Mucosa of descending colon (tissue), 3 donors: ENCODE measurements around the gene ANKRD44. TPM values are rescaled to one million over a fixed set of nuclear protein-coding genes. Genes with fewer than 3 reads are reported as not detected.
A peak's percentile ranks its signal among the peaks of the same experiment; 100 is the strongest.

Experiments used
- ATAC-seq: fragments of 200-7000 bp; cut with Tn5 transposase; one replicate; pipeline ENCODE4 v1.9.1; 2020; ENCODE audit warnings: mild to moderate bottlenecking, moderate library complexity
- DNase-seq, 3 donors: peaks; one replicate each; pipeline ENCODE4 v3.0.0-alpha.2; 2020
- H3K36me3 ChIP-seq: fragments of 200-600 bp; one replicate; pipeline ENCODE4 v1.8.0; 2021; ENCODE audit warnings: low read depth, mild to moderate bottlenecking
- H3K4me1 ChIP-seq: fragments of 200-600 bp; one replicate; pipeline ENCODE4 v1.8.0; 2021; ENCODE audit warnings: low read depth, mild to moderate bottlenecking
- H3K4me3 ChIP-seq: fragments of 200-600 bp; one replicate; pipeline ENCODE4 v1.8.0; 2021; ENCODE audit warnings: mild to moderate bottlenecking
- H3K9me3 ChIP-seq: fragments of 200-600 bp; one replicate; pipeline ENCODE4 v1.8.0; 2021; ENCODE audit warnings: mild to moderate bottlenecking
- intact Hi-C, 2 donors: fragments of 100-400 bp; cut with DNase I in 1 of 2; cut with micrococcal nuclease in 1 of 2; formaldehyde crosslinking; loops; one replicate each; pipeline versions ENCODE4 v1.11.0 to v1.11.1; 2022; cut with DNase I, micrococcal nuclease
- total RNA-seq, 3 donors: library from RNA; stranded (reverse); fragmentation: NEBNext Ultra II Directional in 2 of 3; extraction: Animal tissue kit (Norgen Biotek cat#: 25700) in 2 of 3; gene quantifications; one replicate each; pipeline versions ENCODE4 v1.2.1 to v1.2.4, GENCODE V29; 2021 to 2023
- TF ChIP-seq, protein P1 (sequence below): fragments of 200-600 bp; IDR thresholded peaks from one replicate; pipeline ENCODE4 v1.8.0; 2022; ENCODE audit warnings: antibody characterized with exemption, mild to moderate bottlenecking
- donor health status: DM: no; HTN: no; CAD: no; lungs with moderate emphysema.
- donor health status: DM: no; HTN: no; CAD: no.
- donor health status: DM: no; HTN: yes; CAD: no.

The ANKRD44 gene
- total RNA-seq, 3 donors from 2014 or later: 9.7 to 25.7 (median 13.7) TPM

DNA sequence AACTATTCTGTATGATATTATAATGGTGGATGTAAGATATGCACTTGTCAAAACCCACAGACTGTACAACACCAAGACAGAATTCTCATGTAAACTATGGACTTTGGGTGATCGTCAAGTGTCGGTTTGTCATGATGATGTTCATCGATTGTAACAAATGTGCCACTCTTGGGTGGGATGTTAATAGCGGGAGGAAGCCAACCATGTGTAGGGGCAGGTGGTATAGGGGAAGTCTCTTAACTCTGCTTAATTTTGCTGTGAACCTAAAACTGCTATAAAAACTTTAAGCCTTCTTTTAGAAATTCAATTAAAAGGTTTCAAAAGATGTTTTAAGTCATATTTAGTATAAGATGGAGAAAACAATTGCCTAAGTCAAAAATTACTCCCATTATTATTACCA, 139.0 kb downstream of the ANKRD44 start:
- intact Hi-C loops: loop anchor here in 1 of 2 donors (10.0 kb wide), 1 partner anchor 203 kb away; no protein-coding TSS in a partner anchor
- TF ChIP-seq, protein P1, sequence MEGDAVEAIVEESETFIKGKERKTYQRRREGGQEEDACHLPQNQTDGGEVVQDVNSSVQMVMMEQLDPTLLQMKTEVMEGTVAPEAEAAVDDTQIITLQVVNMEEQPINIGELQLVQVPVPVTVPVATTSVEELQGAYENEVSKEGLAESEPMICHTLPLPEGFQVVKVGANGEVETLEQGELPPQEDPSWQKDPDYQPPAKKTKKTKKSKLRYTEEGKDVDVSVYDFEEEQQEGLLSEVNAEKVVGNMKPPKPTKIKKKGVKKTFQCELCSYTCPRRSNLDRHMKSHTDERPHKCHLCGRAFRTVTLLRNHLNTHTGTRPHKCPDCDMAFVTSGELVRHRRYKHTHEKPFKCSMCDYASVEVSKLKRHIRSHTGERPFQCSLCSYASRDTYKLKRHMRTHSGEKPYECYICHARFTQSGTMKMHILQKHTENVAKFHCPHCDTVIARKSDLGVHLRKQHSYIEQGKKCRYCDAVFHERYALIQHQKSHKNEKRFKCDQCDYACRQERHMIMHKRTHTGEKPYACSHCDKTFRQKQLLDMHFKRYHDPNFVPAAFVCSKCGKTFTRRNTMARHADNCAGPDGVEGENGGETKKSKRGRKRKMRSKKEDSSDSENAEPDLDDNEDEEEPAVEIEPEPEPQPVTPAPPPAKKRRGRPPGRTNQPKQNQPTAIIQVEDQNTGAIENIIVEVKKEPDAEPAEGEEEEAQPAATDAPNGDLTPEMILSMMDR: no peak
- no peak for ATAC-seq
- H3K9me3 ChIP-seq: no peaks in the 10 kb centered on the region
- H3K4me1 ChIP-seq: peaks cover 9% of the 10 kb centered on the region
- no peaks in the 10 kb centered on the region for H3K36me3 ChIP-seq
- no peak overlapping the region for H3K4me3 ChIP-seq
- DNase-seq: no peak

DNA sequence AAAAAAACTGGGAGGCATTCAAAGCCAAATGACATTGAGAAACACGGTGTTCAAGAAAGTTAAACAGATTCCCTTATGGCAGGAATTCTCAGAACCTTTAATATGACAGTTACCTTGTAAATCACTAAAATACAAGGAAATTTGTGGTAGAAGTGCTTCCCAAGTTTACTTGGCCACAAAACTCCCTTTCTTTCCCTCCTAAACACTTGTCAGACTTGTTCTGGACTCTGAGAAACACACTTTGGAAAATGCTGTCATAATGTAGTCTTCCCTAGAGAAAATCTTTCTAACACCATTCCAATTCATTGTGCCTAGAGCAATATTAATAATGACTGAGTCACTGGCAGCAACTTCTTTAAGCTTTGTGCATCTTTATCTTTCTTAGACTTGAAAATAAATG, 140.4 kb downstream of the ANKRD44 start:
- DNase-seq (no peak), ATAC-seq (no peak)
- Histone ChIP-seq H3K4me3 (no peak overlapping the region), H3K4me1 (peaks cover 9% of the 10 kb centered on the region), H3K36me3 (no peaks in the 10 kb centered on the region), H3K9me3 (no peaks in the 10 kb centered on the region)
- TF ChIP-seq, protein P1: no peak
- intact Hi-C loops: loop anchor here in 1 of 2 donors (10.0 kb wide), 1 partner anchor 205 kb away; no protein-coding TSS in a partner anchor

DNA sequence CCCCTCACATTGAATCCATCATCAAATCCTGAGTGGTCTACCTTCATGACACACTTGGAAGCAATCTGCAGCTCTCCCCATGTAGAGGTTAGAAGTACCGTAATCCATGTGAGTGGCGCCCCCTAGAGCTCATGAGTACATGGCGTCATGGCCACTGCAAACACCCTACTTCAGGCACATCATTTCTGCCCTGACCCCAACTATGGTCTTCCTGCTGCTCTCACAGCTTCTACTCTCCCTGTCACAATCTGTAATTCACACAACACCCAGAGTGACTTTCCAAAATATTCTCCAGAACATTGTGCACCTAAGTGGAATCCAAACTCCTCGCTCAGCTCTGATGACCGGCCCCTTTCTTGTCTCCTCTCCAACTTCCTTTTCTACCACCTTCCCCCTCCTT, 141.9 kb downstream of the ANKRD44 start:
- TF ChIP-seq, protein P1: peak; percentile 23
- no peak overlapping the region for H3K4me3 ChIP-seq
- ATAC-seq (peak; percentile 94), DNase-seq (peak in 2 of 3 donors; percentile 75 to 92)
- H3K36me3 ChIP-seq: no peaks in the 10 kb centered on the region
- no peaks in the 10 kb centered on the region for H3K4me1 ChIP-seq
- intact Hi-C loops: loop anchor here in 1 of 2 donors (10.0 kb wide), 1 partner anchor 54 kb away; no protein-coding TSS in a partner anchor
- H3K9me3 ChIP-seq: no peaks in the 10 kb centered on the region

DNA sequence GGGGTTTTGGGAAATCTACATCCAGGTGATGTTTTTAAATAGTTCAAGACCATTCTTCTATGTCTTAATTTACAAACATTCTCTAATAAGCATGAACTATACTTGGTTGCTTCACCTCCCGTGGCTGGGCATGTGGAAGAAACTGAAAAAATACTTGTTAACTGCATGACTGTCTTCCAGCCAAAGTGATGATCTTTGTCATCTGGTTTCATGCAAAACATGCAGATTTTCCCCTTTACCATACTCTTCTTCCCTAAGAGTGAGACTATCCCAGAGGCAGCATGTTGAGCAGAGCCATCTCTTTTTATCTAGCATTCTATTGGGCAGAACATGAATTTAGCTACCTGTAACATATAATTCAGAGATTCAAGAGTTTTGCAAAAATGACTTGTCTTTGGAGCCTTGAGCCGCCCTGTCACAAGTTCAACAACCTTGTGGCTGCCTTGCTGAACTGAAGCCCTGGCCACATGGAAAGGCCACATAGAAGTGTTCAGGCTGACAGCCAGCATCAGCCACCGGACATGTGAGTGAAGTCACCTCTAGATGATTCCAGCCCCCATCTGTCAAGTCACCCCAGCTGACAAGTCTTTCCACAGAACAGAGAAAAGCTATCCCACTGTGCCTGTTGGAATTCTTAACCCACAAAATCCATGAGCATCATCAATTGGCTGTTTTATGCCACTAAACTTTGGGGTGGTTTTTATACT, 142.8 kb downstream of the ANKRD44 start:
- ATAC-seq (no peak), DNase-seq (no peak)
- Histone ChIP-seq H3K9me3 (no peaks in the 10 kb centered on the region), H3K4me1 (no peaks in the 10 kb centered on the region), H3K36me3 (no peaks in the 10 kb centered on the region), H3K4me3 (no peak overlapping the region)
- intact Hi-C loops: loop anchor here in 1 of 2 donors (10.0 kb wide), 1 partner anchor 53 kb away; no protein-coding TSS in a partner anchor
- TF ChIP-seq, protein P1: no peak

DNA sequence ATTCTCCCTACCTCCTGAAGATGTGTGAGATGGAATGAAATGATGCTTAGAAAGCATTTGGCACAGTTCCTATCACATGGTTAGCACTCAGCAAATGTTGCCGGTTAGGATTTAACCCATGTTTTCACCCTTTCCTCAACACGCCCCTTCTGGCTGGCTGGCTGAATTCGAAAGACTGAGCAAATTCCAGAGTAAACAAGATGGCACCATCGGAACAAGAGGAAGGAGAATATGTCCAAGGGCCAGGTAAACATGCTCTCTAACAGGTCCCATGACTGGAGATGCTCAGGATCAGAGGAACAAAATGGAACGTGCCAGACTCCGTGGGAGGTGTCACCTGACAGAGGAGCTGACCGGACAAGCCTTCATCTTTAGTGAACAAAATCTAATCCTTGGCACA, 145.6 kb downstream of the ANKRD44 start:
- DNase-seq: no peak
- Histone ChIP-seq H3K9me3 (no peaks in the 10 kb centered on the region), H3K4me3 (no peak overlapping the region), H3K4me1 (no peaks in the 10 kb centered on the region), H3K36me3 (no peaks in the 10 kb centered on the region)
- TF ChIP-seq, protein P1: no peak
- intact Hi-C loops: loop anchor here in 1 of 2 donors (10.0 kb wide), 1 partner anchor 50 kb away; no protein-coding TSS in a partner anchor
- no peak for ATAC-seq
